ENCODE data around the gene ASPHD1.

GRCh38 chr16:29927070-29927905 is 27.0 kb downstream of the ASPHD1 start:
- TF ChIP-seq EZH2 (IDR thresholded peaks at IDR 0.05; ENCODE audit: borderline replicate concordance, low read length) (no peak), CTCF (conservative IDR thresholded peaks at IDR 0.05 in 1 of 2, IDR thresholded peaks at IDR 0.05 in 1 of 2; ENCODE audit: extremely low read depth in 1 of 2, insufficient read depth in 1 of 2, low read depth in 1 of 2, low read length in 2 of 2) (no peak)

All from mammary epithelial cell (primary cell).